GM12865 (cell line): Measurements from ENCODE around the gene GABRB2.
"Not testable (repeated sequence)": the region's sequence is repeated elsewhere in the genome, so short reads cannot be mapped to it uniquely, and the experiment has no call there.

Experiments used
- DNase-seq: peaks from one replicate; pipeline ENCODE4 v3.0.0; 2010; ENCODE audit warnings: low read depth
- H3K4me3 ChIP-seq: 2 replicates; pipeline ENCODE4 v1.5.1; 2011; ENCODE audit warnings: mild to moderate bottlenecking, low read depth, low read length, control low read depth
- CTCF ChIP-seq: IDR thresholded peaks from 2 replicates; pipeline ENCODE4 v1.5.1; 2011; ENCODE audit warnings: low read length, control low read depth, low read depth, inconsistent platforms; ENCODE audit not compliant: insufficient read depth; ENCODE audit errors: missing control alignments

Gene GABRB2

GRCh38 chr5:161539016-161539415 is 7.5 kb downstream of the GABRB2 start:
- no peak for DNase-seq
- no peak overlapping the region for H3K4me3 ChIP-seq
- TF ChIP-seq CTCF, result no peak

GRCh38 chr5:161535762-161536161 is 10.8 kb downstream of the GABRB2 start:
- TF ChIP-seq CTCF, result peak; percentile 36
- peak; percentile 43 for DNase-seq
- H3K4me3 ChIP-seq, result no peak overlapping the region

GRCh38 chr5:161530700-161531099 is 15.8 kb downstream of the GABRB2 start:
- TF ChIP-seq CTCF, result no peak
- peak; percentile 41 for DNase-seq
- H3K4me3 ChIP-seq, result no peak overlapping the region

- no peak for TF ChIP-seq CTCF
- no peak for DNase-seq
- H3K4me3 ChIP-seq, result no peak overlapping the region
Observed at GRCh38 chr5:161513942-161514341, 32.6 kb downstream of the GABRB2 start.

GRCh38 chr5:161507591-161507990 is 38.9 kb downstream of the GABRB2 start:
- no peak overlapping the region for H3K4me3 ChIP-seq
- DNase-seq, result peak; percentile 7
- no peak for TF ChIP-seq CTCF

GRCh38 chr5:161505160-161505559 is 41.4 kb downstream of the GABRB2 start:
- not testable (repeated sequence) for DNase-seq, H3K4me3 ChIP-seq

- DNase-seq, result no peak
- H3K4me3 ChIP-seq, result no peak overlapping the region
- no peak for TF ChIP-seq CTCF
Observed at GRCh38 chr5:161498531-161498930, 48.0 kb downstream of the GABRB2 start.
